AG10803 (cell line): ENCODE measurements around the gene PYY.

ENCODE experiments used
- DNase-seq: peaks from one replicate; pipeline ENCODE4 v3.0.0; 2010; ENCODE audit warnings: low read depth
- H3K4me3 ChIP-seq: 2 replicates; pipeline ENCODE4 v1.5.1; 2011; ENCODE audit warnings: mild to moderate bottlenecking, low read length, control low read depth
- TF ChIP-seq, protein P1 (sequence below): conservative IDR thresholded peaks from 2 replicates; pipeline ENCODE4 v1.5.1; 2011; ENCODE audit warnings: mild to moderate bottlenecking, low read length, control low read depth, inconsistent platforms

PYY gene

DNA sequence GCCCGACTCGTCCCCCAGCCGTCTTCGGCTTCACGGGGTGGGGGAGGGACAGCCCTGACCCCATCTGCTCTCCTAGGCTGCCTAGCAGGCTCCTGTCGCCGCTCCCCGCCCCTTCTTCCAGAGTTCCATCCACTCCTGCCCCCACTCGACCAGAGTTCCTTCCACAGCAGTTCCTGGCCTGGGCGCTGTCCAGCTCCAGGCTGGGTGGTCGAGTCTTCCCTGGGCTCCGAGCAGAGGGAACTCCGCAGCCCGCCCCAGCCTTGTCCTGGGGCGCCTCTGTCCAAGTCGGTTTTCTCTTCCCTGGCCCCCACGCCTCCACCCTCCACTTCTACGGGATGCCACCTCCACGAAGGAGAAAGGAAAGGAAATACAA, 1.4 kb downstream of the PYY start:
- TF ChIP-seq, protein P1, sequence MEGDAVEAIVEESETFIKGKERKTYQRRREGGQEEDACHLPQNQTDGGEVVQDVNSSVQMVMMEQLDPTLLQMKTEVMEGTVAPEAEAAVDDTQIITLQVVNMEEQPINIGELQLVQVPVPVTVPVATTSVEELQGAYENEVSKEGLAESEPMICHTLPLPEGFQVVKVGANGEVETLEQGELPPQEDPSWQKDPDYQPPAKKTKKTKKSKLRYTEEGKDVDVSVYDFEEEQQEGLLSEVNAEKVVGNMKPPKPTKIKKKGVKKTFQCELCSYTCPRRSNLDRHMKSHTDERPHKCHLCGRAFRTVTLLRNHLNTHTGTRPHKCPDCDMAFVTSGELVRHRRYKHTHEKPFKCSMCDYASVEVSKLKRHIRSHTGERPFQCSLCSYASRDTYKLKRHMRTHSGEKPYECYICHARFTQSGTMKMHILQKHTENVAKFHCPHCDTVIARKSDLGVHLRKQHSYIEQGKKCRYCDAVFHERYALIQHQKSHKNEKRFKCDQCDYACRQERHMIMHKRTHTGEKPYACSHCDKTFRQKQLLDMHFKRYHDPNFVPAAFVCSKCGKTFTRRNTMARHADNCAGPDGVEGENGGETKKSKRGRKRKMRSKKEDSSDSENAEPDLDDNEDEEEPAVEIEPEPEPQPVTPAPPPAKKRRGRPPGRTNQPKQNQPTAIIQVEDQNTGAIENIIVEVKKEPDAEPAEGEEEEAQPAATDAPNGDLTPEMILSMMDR, result no peak
- no peak overlapping the region for H3K4me3 ChIP-seq

DNA sequence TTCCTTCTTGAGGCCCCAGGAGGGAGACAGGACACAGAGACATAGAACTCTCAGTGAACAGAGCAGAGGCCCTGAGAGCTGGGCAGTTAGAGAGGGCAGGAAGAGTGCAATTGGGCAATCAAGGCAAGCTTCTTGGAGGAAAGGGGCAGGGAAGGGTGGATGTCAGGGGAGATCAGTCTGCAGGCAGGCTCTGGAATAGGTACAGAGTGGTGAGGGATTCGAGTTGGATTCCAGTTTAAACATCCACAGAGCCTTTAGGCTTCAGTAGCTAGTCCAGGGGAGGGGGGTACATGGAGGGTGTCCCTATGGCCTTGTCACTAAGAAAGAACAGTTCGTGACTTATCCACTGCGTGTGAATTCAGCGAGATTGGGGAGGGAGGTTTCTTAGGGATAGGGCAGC, 2.0 kb downstream of the PYY start:
- DNase-seq, result no peak
- TF ChIP-seq, protein P1, result no peak
- no peak overlapping the region for H3K4me3 ChIP-seq

More for the DNA sequence above, 1.4 kb downstream of the PYY start:
- DNase-seq, result no peak

DNA sequence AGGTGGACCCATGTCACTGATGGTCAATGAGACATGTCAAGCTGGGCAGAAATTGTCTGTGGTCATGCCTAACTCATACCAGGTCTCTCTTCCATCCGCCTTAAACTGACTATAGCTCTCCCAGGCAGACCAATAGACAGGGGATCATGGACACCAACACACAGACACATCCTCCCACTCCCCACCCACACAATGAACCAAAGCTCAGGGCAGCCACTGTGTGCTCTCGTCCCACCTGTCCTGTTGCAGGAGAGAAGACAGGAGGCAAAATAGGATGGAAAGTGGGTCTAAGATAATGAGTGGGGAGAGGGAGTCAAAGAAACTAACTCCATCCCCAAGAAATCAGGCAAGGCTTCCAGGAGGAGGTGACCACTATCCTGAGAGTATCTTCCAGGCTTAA, 3.2 kb downstream of the PYY start:
- H3K4me3 ChIP-seq, result no peak overlapping the region
- TF ChIP-seq, protein P1, result no peak

GRCh38 chr17:43949781-43950180, 4.0 kb downstream of the PYY start:
- TF ChIP-seq, protein P1, result peak; percentile 20
- H3K4me3 ChIP-seq, result no peak overlapping the region
- DNase-seq, result peak; percentile 29

More for the DNA sequence above, 3.2 kb downstream of the PYY start:
- DNase-seq, result no peak

- DNase-seq, result no peak
- no peak overlapping the region for H3K4me3 ChIP-seq
- TF ChIP-seq, protein P1, result no peak
Measured at GRCh38 chr17:43946781-43947180, 7.0 kb downstream of the PYY start.

DNA sequence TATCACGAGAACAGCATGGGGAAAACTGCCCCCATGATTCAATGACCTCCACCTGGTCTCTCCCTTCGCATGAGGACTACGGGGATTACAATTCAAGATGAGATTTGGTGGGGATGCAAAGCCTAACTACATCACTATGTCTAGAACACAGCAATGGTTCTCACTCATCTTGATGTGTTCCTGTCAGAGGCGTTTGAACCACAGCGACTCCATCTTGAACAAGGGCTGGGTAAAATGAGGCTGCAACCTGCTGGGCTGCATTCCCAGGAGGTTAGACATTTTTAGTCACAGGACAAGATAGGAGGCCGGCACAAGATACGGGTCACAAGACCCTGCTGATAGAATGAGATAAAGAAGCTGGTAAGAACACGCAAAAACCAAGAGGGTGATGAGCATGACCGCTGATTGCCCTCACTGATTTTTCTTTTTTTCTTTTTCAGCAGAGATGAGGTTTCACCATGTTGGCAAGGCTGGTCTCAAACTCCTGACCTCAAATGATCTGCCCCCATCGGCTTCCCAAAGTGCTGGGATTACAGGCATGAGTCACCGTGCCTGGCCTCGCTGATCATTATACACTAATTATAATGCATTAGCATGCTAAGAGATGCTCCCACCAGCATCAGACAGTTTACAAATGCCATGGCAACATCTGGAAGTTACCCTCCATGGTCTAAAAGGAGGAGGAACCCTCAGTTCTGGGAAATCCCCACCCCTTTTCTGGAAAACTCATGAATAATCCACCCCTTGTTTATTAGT, 8.5 kb downstream of the PYY start:
- no peak overlapping the region for H3K4me3 ChIP-seq
- peak; percentile 48 for DNase-seq
- TF ChIP-seq, protein P1, result no peak

DNA sequence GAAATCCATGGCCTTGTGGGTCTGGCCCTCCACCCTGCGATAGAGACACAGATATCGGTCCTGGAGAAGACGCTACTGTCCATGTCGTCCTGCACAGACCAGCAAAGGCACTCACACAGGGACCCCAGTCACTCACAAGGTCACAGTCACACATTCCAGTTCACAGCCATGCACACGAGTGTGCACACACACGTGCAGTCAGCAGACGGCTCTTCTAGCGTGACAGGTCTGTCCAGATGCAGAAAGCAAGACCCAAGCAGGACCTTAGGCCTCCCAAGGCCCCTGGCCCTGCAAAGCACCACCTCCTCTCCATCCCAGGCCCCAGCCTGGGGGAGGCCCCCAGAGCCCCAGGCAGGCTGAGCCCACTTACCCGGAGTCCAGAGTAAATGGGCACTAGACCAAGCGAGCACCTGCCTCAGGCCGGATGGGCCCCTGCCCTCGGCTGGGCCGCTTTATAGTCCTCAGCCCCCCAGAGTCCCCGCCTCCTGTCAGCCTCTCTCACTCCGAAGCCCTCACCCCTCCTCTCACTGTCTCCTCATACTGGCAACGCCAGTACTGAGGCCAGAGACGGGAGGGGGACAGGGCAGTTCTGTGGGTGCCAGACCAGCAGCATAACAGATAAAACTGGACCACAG, 11.6 kb downstream of the PYY start, which contains the start of gene PPY:
TSS of gene PPY (minus strand) at position 426 of the 635 bp plus-strand sequence. CDS start 822 bp downstream, outside the sequence.
- no peak within 1 kb of the TSS for H3K4me3 ChIP-seq
- TF ChIP-seq, protein P1, result no peak
- no peak for DNase-seq
